Neural cell (in vitro differentiated cells): ENCODE results near the gene ATP8B1. TPM values are rescaled to one million over a fixed set of nuclear protein-coding genes. Genes with fewer than 3 reads are reported as not detected.

Source experiments
- polyA plus RNA-seq: library from polyadenylated mRNA; depleted of rRNA; stranded (reverse); fragments of >200 nt; gene quantifications from 2 replicates; pipeline ENCODE4 v1.2.3, GENCODE V29; 2014
- small RNA-seq, 3 experiments: library from RNA; depleted of rRNA; stranded (forward); fragments of <200 nt; gene quantifications; one replicate each; pipeline ENCODE3, GENCODE V24; 2012

Gene ATP8B1
- polyA plus RNA-seq, 1 donor from 2014 or later = not detected

Small RNA genes lying within 50 kb of the gene (small RNA-seq; reads per million reads assigned to genes)
- 0 reads per million in 3 experiments for gene RNU6-742P

Other genes starting within 250 kb of the ATP8B1 start
- 12.5 and 17.1 TPM in 2 replicates for gene FECH, start 216.6 kb downstream of the ATP8B1 start, polyA plus RNA-seq
- gene NARS1, start 181.5 kb downstream of the ATP8B1 start, polyA plus RNA-seq = 164 and 215 TPM in 2 replicates
- 97.9 and 103 TPM in 2 replicates for gene NEDD4L, start 240.9 kb upstream of the ATP8B1 start, polyA plus RNA-seq